AG08395 (cell line): ENCODE data around the gene KICS2.
A peak's percentile ranks its signal among the peaks of the same experiment; 100 is the strongest.
"Not testable (repeated sequence)": the region's sequence is repeated elsewhere in the genome, so short reads cannot be mapped to it uniquely, and the experiment has no call there.

Experiments
- DNase-seq: peaks from one replicate; pipeline ENCODE4 v3.0.0; 2012; ENCODE audit warnings: mixed read lengths, low spot score

Gene KICS2

DNA sequence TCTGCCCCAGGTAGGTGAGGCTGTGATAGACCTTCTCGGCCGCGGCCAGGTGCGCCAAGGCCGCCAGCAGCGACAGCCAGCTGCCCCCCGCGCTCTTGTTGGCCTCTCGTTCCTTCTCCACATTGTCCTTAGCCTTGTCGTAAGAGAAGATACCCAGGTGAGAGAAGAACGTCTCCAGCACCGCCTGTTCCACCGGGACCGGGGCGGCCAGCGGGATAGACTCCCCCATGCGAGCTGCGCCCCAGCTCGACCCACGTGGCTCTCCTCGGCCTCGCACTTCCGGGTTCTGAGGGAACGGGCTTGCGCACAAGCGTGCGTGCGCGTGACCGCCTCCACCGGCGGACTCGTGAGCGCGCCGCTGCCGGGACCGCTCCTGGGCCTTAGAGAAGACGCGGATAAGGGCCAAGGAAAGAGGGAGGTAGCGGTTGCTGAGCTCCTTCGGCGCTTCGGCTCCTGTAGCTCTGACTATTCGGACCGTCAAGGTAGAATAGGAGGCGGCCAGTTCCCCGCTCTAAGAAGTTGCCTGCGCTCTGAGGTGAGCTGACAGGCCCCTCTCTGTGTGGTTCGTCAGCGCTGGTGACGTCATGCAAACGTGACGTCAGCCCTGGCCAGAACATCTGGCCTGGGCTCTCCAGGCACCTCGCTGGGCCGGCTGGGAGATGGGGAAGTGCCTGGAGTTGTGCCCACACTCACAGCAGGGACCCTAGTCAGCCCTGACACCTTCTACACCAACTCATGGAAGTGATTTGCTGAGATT, at the start of gene KICS2:
Gene KICS2, minus strand, starts transcription at position 288 of the 757 bp plus-strand sequence. Its CDS starts 59 bp downstream, at position 229.
- DNase-seq = peak; percentile 94

DNA sequence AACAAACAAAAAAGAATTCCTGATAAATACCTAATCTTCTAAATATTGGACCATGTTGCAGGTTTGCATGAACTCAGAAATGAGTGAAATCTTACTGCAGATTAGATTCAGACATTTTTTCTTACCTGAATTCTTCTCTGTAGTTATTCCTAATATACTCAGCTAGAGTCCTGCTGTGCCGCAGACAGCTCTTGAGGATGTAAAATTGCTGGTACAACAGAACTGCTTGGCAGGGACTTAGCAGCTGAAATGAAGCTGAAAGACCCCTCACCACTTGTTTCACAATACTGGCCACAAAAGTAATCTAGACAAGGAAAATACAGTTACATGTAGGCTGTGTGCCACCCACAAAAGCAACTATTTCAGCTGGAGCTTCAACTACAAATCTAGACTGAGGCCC, 48.3 kb upstream of the KICS2 start:
- no peak for DNase-seq

DNA sequence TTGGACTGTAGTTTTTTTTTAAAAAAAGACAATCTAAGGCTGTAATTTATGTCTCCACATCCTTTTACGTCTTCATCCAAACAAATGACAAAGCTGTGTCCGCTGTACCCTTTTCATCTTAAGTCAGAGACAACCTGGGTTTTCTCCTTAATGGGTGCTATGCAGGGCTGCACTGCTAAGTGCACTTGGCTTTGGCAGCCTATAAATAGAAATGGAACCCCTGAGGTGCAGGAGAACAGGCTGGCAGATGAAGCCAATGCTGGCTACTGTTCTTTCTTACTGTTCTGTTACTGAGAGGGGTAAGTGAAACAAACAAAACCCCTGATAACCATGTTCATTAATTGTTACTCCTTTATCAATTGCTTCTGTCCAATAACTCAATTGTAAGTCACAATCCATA, 47.1 kb upstream of the KICS2 start:
- DNase-seq = no peak

DNA sequence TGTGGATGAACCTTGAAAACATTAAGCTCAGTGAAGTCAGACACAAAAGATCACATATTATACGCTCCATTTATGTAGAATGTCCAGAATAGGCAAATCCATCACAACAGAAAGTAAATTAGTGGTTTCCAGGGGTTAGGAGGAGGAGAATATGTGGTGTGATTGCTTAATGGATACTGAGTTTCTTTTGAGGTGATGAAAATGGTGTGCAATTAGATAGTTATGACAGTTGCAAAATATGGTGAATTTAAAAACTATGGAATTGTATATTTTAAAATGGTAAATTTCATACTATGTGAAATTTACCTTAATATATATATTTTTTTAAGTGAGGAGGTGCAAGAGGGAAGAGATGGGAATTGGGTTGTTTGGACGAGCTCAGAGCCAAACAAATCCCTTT, 46.3 kb upstream of the KICS2 start:
- DNase-seq = no peak

DNA sequence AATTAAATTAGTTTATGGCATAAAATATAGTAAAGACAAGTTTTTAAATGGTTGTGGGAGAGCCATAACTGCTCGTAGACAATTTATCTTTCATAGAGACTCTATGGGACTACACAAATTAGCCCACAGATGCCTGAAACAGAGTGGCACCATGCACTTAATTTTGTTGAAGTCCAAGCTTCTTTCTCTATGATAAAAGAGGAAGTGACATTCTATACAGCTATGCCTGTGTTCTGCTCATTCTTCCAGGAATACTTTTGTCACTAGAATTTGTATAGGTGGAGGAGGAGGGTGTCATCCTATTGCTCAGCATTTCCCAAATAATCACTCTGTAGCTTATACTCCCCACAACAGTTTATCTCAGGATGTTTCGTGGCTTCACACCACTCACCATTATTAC, 43.7 kb upstream of the KICS2 start:
- no peak for DNase-seq

DNA sequence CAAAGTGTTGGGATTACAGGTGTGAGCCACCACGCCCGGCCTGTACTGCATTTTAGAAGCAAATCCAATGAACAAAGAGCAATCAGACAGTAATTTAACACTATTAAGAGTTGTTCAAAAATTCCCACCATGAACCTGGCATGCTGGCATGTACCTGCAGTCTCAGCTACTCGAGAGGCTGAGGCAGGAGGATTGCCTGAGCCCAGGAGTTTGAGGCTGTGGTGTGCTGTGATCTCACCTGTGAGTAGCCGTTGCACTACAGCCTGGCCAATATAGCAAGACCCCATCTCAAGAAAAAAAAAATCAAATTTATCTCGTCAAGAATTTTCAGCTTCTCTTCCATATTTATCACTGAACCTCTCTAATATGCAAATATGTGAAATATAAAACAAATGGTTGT, 39.7 kb upstream of the KICS2 start:
- no peak for DNase-seq

DNA sequence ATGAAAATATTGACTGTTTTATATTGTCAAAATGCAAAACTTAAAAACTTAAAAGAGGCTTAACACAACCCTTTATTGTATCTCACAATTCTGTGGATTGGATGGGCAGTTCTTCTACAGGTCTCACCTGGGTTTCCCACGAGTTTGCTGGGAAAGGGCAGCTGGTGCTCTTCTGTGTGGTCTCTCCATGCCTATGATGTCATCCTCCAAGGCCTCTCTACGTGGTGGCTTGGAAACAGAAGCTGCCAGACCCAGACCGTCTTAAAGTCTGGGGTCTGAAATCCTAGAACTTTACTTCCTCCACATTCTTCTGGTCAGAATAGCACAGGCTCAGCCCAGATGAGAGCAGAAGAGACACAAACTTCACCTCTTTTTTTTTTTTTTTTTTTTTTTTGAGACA, 36.5 kb upstream of the KICS2 start:
- DNase-seq = no peak

DNA sequence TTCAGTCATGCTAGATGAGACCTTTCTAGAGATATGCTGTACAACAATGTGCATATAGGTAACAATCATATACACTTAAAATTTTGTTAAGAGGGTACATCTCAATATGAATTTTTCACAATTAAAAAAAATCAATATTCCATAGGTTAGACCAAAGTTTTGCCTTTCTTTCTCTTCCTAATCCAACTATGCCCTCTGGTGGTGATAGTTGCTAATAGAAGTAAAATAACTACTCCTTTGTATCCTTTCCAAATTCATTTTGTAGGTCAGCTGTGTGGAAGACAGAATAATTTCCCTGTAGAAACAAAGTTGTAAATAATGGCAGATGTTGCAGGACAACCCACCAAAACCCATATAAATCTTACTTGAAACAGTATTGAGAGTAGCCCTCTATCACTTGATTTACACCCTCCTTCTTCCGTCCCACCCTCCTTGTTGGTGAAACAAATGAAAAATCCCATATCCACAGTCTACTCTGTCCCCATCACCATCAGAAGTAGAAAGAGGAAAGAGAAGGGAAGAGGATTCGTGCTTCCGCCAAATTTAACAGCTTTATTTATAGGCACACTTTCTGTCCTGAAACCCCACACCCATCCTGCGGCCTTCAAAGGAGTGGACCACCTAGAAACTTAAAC, 34.2 kb upstream of the KICS2 start:
- peak; percentile 43 for DNase-seq

DNA sequence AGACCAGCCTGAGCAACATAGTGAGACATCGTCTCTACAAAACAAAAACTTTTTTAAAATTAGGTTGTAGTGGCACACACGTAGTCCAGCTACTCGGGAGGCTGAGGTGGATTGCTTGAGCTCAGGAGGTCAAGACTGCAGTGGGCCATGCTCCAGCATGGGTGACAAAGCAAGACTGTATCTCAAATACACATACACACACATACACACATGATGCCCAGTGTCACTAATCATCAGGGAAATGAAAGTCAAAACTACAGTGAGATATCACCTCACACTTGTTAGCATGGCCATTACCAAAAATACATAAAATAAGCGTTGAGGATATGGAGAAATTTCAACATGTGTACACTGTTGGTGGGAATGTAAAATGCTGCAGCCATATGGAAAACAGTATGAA, 33.2 kb upstream of the KICS2 start:
- no peak for DNase-seq

DNA sequence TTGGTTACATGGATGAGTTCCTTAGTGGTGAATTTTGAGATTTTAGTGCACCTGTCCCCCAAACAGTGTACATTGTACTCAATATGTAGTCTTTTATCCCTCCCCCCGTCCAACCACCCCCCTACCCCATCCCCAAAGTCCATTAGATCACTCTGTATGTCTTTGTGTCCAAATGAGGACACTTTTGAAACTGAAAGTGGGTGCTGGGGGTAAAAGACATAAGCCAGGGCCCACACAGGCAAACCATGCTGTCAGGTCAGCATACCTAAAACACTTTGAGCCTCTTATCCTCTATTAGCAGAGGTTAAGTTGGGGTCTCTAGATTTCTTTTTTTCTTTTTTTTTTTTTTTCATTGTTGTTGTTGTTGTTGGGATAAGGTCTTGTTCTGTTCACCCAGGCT, 31.3 kb upstream of the KICS2 start:
- DNase-seq = no peak

DNA sequence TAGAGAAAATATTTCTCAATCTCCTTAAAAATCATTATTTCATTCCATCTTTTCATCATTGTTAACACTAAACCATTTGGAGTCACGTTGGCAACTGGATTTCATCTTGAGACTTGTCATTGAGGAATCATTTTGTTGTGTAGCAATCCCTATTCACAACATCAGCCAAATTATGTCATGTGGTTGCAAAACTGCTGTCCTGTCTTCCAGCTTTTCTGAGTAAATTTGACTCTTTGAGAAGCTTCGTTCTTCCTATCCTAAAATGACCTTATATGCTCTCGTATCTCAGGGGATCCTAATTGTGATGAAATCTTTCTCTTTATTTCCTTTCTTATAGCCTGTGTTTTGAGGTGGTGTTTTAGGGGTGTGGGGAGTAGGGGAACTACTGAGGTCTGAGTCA, 30.6 kb upstream of the KICS2 start:
- DNase-seq = peak; percentile 75

DNA sequence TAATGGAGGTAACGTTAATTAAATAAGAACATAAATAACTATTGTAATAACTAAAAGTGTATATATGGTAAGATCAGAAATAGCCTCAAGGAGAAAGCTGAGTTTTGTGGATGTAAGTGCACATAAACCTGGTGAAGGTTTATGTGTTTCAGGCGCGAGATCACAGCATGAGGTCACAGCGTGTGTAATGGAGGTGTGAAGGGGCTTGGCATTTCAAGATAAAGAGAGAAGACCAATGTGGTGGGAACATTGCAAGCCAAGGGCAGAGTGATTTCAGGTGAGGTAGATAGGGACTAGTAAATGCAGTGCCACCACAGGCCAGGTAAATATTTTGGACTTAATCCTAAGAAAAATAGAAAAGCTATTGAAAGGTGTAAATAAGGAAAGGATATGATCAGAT, 21.7 kb upstream of the KICS2 start:
- no peak for DNase-seq

DNA sequence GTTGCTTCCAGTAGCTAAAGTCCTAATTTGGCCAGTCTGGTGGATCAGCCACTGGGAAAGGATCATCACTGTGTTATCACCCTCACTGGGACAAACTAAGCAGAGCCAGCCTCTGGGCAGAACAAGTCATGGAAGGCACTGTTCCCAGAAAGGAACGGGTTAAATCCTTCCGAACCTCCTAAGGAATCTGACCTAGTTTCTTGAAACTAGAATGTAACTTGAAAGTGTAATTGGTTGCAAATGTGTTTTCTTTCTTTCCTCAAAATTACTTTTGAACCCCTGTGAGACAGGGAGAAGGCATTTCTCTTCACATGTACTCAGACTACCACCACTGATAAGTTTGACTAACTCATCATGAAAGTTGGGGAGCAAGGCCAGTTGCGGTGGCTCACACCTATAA, 18.7 kb upstream of the KICS2 start:
- peak; percentile 24 for DNase-seq

DNA sequence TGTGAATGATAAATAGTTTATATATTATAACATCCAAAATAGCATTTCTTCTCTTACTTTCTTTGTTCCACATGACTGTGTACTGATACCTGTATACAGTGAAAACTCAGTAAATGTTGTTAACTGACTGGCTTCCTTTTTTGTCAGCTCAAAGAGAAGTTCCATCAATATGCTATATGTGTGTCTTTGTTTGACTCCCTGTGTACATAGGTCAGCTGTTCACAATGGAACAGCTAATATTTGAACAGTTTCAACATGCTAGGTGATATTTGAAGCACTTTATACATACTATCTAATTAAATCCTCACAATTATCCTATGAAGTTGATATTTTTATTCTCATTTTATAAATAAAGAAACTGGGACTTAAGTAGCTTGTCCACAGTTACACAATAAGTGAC, 15.3 kb upstream of the KICS2 start:
- DNase-seq = no peak

DNA sequence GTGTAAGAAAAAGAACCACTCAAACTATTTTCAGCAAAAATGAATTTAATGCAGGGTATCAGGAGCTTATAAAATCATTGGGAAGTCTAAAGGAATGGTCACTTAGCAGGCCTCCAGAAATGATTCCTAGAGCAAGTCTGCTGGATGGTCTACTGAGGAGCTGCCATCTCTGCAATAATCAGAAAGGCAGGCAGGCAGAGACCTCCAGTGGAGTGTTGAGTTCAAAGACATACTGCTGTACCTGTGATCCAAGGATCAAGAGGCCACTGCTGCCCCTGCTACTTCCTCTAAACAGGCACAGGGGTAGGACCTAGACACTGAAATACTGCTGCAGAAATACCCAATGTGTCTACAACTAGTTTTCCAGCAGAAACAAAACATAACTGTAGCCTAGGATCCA, 14.5 kb upstream of the KICS2 start:
- DNase-seq = peak; percentile 7

DNA sequence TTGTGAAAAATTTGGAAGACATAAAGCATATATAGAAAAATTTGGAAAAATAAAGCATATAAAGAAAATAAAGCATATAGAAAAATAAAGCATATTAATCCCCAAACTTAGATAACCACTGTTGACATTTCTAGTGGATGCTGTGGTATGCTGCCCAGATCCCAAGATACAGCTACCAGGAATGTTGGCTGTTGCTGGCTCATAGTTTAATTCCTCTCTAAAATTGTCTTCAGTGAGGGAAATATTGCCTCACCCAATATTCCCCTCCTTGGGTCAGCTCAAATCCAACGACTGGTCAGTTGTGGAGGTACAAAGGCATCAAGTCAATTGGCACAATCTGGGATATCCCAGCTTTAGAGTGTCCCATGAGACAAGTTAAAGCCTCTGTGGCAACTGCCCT, 10.1 kb upstream of the KICS2 start:
- DNase-seq = peak; percentile 32

DNA sequence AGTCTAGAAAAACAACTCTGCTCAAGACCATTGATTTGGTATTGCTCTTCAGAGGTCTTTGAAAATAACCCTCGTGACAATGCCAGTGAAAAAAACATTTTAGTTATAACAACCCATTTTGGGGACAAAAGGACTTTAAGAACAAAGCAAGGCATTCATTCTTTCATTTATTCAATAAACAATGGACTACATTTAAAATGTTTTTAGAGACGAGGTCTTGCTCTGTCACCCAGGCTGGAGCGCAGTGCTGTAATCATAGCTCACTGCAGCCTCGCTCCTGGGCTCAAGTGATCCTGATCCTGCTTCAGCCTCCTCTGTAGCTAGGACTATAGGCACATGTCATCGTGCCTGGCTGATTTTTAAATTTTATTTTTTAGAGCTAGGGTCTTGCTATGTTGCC, 7.7 kb upstream of the KICS2 start:
- no peak for DNase-seq

DNA sequence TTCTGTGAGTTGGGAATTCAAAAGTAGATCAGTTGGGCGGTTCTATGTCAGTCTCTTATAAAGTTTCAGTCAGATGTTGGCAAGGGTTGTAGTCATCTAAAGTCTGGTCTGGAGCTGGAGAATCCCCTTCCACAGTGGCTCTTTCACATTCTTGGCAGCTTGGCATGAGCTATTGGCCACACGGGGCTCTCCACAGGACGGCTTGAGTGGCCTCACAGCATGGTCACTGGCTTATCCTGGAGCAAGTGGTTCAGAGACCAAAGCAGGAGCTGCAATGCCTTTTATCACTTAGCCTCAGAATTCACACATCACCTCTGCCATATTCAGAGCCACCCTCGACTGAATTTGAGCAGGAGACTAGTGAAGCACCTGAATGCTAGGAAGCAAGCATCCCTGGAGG, 7.1 kb upstream of the KICS2 start:
- DNase-seq = no peak

DNA sequence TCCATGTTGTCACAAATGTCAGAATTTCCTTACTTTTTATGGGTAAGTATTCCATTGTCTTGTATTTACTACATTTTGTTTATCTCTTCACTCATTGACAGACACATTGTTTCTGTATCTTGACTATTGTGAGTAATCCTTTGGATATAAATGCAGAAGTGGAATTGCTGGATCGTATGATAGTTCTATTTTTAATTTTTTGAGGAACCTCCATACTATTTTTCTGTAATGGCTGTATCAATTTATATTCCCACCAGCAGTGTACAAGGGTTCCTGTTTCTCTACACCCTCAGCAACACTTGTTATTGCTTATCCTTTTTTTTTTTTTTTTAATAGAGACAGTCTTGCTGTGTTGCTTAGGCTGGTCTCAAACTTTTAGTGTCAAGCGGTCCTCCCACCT, 3.5 kb upstream of the KICS2 start:
- DNase-seq = no peak

DNA sequence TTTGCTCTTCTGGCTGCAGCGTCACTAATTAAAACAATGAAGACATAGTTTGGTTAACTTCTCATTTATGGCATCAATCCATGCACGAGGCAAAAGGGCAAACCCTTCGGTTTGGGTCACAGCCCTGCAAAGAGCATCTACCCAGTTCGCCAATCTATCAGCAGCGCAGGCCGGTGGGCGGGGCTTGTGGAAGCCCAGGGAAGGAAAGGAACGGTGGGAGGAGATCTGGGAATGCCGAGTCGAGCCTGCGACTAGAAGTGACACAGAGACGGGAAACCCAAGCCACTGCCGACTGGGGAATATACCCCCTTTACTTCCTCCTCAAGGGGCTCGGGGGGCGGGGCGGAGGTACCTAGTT, 466 bp downstream of the KICS2 start:
- peak; percentile 82 for DNase-seq

DNA sequence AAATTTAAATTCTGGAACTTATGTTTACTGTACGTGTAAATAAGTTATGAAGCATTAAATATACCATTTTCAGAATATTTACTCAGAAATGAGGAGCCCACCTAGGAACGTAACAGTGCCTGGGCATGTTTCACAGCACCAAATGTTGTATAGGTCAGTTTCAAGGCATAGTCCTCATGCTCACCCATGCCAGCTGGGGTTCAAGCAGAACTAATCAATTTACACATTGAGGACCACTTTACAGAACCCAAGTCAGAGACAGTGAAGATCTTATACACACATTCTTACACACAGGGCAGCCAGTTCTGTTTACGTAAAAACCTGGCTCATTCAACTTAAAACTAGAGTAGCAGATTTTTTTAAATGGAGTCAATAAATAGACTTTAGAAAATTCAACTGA, 2.0 kb downstream of the KICS2 start:
- no peak for DNase-seq

DNA sequence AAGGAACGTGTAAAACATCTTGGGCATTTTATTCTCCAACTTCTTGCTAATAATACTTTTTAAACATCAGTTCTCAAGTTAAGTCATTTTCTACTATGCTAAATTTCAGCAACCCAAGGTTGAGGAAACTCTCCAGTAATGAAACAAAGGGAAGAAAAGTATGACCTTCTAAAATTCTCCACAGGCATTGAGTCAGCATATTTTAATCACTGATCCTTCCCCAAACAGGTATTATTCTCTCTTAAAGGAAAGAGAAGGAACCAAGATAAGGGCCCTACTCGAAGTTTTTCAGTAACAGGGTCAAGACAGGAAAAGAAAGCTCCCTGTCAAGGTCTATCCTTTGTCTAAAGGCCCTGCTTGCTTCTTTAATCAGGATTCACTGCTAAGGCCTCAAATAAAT, 3.0 kb downstream of the KICS2 start:
- no peak for DNase-seq

DNA sequence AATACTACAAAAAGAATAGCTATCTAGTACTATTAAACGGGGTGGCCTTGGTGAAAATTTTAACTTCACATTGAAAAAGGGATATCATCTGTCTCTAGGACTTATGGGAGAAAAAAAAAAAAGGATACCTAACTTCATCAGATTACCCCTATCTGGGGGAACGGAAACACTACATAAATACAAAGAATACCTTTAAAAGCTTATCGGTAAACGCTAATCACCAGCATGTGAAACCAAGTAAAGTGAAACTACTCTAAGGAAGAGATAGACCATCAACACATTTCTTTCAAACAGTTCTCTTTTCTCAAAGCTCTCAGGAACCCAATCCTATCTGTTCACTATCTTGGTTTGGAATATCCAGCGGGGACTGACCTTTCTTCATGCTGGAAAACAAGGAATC, 3.5 kb downstream of the KICS2 start:
- DNase-seq = no peak

DNA sequence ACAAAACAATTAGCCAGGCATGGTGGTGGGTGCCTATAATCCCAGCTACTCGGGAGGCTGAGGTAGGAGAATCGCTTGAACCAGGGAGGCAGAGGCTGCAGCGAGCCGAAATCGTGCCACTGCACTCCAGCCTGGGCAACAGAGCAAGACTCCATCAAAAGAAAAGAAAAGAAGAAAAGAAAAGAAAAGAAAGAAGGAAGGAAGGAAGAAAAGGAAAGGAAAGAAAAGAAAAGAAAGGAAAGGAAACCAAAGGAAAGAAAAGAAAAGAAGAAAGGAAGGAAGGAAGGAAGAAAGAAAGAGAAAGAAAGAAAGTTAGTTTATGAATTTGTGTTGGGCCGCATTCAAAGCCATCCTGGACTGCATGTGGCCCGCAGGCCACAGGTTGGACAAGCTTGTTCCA, 4.5 kb downstream of the KICS2 start:
- DNase-seq = not testable (repeated sequence)
